ENCODE results near the gene PDGFRA.

Gene PDGFRA

DNA sequence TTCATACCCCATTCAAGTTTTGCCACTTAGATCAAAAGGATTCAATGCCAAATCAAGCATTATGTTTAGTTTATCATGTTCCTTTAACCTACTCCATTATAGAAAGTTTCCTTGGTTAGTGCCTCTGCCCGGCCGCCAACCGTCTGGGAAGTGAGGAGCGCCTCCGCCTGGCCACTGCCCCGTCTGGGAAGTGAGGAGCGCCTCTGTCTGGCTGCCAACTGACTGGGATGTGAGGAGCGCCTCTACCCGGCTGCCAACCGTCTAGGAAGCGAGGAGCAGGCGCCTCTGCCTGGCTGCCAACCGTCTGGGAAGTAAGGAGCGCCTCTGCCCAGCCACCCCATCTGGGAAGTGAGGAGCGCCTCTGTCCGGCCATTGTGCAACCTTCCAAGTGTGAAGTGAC is 36.3 kb upstream of the PDGFRA start:
- TF ChIP-seq, protein P1, sequence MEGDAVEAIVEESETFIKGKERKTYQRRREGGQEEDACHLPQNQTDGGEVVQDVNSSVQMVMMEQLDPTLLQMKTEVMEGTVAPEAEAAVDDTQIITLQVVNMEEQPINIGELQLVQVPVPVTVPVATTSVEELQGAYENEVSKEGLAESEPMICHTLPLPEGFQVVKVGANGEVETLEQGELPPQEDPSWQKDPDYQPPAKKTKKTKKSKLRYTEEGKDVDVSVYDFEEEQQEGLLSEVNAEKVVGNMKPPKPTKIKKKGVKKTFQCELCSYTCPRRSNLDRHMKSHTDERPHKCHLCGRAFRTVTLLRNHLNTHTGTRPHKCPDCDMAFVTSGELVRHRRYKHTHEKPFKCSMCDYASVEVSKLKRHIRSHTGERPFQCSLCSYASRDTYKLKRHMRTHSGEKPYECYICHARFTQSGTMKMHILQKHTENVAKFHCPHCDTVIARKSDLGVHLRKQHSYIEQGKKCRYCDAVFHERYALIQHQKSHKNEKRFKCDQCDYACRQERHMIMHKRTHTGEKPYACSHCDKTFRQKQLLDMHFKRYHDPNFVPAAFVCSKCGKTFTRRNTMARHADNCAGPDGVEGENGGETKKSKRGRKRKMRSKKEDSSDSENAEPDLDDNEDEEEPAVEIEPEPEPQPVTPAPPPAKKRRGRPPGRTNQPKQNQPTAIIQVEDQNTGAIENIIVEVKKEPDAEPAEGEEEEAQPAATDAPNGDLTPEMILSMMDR (IDR thresholded peaks at IDR 0.05), result no peak; the same call in 1 of the 2 replicates

DNA sequence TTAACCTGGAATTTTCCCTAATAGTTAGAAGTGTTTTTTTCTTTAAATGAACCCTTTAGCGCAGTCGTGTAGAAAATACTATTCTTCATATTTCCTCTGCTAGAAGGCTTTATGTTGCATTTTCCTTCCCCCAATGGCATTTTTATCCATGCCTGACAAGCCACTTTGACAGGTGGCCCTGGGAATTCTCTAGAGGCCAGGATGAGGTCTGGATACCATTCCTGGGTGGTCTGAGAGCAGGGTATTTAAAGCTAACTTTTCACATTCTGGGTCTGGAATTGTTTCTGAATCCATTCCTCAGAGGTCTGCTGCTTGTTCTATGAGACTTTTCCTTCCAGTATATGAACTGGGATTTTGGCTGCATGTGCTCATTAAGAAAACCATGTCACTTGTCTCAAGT is 31.2 kb upstream of the PDGFRA start:
- TF ChIP-seq, protein P1 (IDR thresholded peaks at IDR 0.05), result no peak

DNA sequence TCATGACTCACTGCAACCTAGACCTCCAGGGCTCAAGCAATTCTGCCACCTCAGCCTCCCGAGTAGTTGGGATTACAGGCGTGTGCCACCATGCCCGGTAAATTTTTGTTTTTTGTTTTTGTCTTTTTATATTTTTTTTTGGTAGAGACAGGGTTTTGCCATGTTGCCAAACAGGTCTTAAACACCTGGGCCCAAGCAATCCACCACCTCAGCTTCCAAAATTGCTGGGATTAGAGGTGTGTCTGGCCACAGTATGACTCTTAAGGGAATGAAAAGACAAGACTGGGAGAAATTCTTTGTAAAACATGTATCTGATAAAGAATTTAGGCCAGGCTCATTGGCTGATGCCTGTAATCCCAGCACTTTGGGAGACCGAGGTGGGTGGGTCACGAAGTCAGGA is 29.2 kb upstream of the PDGFRA start:
- TF ChIP-seq, protein P1 (IDR thresholded peaks at IDR 0.05), result no peak

DNA sequence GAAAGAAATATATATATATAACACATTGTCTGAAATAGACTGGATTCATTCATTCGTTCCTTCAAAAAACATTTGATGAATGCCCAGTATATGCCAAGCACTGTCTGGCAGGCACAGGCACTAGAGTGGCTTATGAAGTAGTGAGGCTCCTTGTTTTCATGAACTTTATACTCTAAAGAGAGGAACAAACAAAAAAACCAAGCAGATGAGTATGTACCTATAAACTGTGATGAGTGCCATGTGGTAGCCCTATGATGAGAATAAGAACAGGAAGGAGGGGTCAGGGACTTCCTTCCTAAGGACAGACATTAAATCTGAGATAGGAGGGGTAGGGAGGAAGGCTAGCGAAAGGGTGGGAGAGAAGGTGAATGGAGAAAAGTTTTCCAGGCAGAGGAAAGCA is 19.5 kb upstream of the PDGFRA start:
- TF ChIP-seq, protein P1 (IDR thresholded peaks at IDR 0.05), result no peak

DNA sequence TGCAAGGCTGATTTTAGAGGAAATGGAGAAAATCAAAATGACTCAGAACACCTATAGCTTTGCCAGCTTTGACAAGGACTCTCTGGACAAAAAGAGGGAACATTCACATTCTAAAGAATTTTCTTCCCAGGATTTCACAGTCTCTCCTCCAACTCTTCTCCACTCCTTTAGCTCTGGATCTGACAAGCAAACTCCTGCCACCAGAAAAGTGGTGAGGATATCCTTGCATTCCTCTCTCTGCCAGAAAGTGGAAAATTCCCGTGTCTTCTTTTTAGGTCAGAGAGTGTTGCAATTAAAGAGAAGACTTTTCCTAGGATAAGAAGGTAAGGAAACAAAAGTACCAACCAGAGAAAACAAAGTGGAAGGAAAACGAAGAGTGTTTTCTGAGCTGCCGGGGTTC is 16.1 kb upstream of the PDGFRA start:
- TF ChIP-seq, protein P1 (IDR thresholded peaks at IDR 0.05), result no peak

DNA sequence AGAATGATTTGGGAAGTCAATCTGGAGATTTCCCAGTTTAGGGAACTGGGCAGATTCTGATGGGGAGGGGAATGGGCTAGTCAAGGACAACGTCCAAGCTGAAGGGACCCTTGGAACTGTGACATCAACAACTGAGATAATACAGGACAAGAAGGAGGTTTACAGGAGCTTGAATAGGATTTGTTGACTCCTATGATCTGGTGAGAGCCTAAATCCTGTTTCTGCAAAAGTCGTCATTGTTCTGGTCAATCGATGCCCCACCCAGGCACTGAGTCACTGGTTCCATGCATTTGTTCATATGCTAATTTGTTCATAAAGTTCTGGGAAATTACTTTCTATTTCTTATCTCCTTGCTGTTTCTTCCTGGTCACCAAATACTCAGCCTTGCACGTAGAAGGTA is 15.3 kb upstream of the PDGFRA start:
- TF ChIP-seq, protein P1 (IDR thresholded peaks at IDR 0.05), result no peak

DNA sequence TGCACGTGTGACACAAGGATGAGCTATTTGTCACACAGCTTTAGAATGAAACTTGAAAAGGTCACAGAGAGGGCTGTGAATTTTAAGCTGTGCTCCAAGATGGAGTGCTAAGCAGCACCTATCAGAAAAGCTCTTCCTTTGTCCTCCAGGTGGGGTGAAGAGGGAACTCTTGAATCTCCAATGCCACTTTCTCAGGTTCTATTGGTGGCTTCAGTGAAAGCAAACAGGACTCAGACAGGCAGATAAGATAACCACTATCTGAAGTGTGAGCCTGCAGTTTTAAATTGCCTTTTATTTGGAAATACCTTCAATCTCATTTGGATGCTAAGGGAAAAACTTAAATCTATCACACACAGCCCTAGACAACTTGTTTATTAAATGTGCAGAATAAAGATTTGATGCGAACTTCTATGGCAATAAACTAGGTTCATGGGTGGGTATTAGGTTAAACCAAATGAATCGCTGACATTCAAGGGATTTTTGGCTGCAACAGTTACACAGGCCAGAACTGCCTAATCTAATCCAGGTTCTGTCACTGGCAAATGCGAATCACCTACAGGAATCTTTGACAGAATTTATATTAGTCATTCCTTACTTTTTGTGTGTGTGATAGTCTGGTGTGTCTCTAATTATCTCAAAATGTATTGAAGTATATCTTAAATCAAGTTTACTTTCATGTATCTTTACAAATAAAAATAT is 13.6 kb upstream of the PDGFRA start:
- TF ChIP-seq, protein P1 (IDR thresholded peaks at IDR 0.05), result no peak
